ENCODE results near the gene DRAP1.

DRAP1 gene

DNA sequence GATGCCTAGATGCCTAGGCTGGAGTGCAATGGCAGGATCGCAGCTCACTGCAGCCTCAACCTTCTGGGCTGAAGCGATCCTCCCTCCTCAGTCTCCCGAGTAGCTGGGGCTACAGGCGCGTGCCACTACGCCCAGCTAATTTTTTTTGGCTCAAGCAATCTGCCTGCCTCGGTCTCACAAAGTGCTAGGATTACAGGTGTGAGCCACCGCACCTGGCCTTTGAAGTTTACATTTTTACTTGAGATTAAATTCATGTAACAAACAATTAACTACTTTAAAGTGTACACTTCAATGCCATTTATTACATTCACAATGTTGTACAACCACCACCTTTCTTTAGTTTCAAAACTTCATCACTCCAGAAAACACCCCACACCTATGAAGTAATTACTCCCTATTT is 15.5 kb upstream of the DRAP1 start:
- DNase-seq (ENCODE audit: low read depth) = no peak

DNA sequence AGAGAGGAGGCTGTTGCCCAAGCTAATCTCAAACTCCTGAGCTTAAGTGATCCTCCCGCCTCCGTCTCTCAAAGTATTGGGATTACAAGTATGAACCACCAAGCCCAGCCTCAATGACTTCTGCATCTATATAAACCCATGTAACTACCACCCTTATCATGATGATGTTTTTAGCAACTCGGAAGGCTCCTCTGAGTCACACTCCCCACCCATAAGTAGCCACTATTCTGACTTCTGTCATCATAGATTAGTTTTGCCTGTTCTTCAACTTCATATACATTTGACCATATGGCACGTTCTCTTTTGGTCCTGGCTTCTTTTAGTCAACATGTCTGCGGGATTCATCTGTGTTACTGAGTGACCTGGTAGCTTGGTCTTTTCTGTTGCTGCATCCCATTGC is 12.6 kb upstream of the DRAP1 start:
- no peak for DNase-seq (ENCODE audit: low read depth)

DNA sequence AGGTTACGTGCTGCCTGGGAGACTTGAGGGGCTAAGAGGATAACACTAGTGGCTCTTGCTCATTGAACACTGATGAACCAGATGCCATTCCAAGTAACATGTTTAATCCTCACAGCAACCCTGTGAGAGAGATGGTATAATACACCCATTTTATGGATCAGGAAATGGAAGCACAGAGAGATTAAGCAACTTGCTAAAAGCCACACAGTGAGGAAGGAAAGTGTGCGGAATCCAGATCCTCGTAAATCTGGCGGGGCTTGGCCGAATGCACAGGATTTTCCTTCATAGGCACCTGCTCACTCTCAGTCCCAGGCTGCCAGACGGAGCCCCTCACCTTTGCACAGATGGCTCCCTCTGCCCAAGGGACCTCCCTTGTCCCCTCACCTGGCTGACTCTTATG is 11.3 kb upstream of the DRAP1 start:
- DNase-seq (ENCODE audit: low read depth) = no peak

DNA sequence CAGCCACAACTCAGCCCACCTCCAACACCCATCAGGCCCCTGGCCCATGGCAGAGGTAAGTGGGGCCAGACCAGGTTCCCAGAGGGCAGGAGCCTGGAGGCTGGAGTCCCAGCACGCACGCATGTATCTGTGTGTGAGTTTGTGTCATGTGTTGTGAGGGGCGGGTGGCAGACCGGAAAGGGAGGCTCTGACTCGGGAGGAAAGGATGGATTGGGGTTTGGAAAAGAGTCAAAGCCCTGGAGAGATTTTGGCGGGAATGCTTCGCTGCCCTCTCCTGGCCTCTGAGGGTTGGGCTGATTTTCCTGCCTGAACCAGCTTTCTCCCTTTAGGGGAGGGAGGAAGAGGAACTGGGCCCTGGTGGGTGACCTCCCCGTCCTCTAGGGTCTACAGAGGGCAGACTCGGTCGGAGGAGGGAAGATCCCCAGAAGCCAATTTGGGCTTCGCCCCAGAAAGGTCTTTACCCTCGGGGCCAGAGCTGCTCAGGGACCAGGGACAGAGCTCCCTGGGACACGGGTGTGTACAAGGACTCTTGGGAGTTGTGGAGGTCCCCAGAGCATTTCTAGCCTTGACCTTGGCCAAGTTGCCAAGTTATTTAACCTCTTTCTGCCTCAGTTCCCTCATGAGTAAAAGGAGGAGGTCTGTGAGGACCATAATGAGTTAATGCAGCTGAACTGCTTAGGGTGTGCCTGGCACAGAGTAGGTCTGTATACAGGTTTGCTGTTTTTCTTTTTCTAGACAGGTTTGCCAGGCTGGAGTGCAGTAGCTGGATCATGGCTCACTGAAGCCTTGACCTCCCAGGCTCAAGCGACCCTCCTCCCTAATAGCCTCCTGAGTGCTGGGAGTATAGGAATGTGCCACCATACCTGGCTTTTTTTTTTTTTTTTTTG is 7.3 kb upstream of the DRAP1 start:
- DNase-seq (ENCODE audit: low read depth) = no peak

DNA sequence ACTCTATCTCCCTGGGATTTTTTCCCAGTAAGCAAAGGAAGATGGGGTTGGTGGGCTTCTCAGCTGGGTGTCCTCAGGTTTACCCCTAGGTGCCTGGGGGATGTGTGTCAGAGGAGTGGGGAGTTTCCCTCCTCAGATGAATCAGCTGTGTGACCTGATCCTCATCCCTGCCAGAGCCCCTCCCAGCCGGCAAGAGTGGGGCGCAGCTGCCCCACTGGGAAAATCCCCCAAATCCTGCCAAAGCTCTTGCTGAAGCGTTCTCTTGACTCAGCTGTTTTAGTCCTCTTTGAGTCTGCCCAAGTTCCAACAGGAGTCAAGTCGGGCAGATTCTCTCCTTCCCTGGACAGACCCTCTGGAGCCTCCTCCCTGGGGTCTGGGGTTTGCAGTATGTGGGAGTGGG is 6.4 kb upstream of the DRAP1 start:
- DNase-seq (ENCODE audit: low read depth) = no peak

DNA sequence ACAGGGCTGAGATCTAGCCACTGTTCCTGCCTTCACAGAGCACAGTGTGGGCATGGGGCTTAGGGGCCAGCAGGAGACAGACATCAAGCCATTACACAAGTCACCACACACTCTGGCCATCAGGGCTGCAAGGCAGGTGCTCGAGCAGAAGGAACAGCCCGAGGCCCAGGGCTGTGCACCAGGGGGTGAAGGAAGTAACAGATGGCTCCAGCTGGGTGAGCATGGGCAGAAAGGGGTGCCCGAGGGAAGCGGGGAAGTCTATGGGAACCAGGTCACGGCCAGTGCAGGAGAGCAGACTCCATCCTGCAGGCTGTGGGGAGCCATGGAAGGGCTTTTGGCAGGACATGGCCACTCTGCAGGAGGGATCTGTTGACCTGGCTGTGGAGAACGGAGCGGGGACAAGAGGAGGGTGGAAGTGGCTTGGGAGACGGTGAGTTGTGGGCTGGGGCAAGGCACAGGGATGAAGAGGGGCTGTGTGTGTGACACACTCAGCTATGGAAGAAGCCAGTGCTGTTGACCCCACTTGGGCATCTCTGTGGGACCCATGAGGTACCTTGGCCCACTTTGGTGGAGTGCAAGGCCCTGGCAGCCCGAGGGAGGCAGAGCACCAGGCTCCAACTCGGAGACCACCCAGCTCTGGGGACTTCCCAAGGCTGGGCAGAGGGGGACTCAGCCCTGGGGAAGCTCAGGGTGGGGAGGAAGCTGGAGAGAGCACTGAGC is 4.0 kb upstream of the DRAP1 start:
- no peak for DNase-seq (ENCODE audit: low read depth)

DNA sequence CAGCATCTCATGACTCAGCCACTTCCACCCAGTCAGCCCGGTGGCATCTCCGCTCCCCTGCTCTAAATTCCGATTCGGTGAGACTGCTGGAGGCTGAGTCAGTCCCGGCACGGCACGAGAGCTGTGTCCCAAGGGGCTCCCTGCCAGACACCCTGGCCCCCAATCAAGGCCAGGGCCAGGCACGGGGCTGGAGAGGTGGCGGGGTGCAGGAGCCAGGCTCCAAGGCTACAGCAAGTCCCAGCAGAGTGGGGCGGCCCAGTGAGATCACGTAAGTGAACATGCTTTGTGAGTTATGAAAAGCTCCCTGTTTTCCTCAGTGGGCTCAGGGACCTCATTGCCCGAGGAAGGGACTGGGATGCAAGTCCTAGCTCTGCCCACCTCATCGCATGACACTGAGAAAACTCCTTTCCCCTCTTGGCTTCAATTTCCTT is 3.4 kb upstream of the DRAP1 start:
- DNase-seq (ENCODE audit: low read depth) = no peak

DNA sequence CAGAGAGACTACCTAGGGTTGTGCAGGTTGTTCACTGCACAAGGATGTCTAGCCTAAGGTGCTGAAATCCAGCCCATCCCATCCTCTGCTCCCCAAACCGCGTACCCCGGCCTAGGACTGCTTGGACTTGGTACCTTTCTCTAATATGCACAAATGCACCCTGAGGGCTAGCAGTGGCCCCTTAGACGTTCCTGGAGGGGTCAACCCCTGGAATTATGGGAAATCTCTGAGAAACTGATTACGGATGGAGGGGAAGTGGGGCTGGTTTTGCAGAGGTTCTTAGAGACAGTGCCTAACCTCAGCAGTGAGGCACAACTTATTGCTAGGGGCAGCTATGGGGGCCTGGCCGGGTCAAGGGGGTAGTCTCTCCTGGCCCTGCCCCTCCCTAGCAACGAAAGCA is 2.8 kb upstream of the DRAP1 start:
- DNase-seq (ENCODE audit: low read depth) = no peak

DNA sequence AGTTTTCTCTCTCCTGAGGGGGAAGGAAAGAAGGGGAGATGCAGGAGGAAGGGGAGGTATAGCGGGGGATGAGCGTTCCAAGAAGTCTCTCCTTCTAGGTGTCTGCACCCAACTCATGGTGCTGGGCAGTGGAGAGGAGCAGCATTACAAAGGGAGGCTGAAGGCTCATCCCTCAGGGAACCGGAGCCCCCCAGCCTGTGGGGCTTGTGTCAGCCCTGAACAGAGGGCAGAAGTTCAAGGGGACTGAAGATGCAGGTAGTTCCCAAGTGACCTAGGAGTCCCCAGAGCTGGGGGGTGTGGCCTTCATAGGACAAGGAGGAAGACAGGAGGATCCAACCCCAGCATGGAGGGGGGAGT is 2.2 kb upstream of the DRAP1 start:
- DNase-seq (ENCODE audit: low read depth) = no peak

DNA sequence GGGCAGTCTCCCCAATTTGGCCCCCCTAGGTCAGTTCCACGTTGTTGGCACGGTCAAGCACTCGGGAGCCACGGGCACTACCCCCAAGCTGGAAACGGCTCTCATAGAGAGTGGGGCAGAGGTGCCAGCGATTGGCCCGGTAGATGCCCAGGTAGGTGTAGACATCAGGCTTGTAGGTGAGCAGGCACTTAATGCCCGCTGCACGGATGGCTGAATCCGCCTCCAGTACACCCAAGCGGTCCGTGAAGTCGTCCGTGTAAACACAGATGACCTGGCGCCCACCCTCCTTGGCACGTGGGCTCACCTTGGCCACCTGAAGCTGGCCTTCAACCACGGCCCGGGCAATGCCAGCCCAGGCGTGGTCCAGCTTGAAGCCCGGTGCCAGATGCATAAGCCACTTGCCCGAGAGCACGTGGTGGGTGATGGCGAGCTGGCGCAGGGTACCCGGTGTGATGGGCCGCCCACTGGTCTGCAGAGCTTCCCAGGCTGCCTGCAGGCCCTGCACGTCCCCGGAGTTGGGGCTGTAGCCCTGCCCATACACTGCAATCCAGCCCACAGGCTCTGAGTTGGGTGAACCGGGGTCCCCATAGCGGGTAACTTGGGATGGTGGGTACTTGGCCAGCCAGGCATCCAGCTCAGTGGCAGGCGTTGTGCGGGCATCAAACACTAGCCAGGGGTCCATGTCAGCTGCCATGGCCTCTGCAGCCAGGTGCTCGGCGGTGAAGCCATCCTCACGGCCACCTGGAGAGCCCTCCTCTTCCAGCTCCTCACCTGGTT is 1.6 kb upstream of the DRAP1 start:
- DNase-seq (ENCODE audit: low read depth) = no peak

DNA sequence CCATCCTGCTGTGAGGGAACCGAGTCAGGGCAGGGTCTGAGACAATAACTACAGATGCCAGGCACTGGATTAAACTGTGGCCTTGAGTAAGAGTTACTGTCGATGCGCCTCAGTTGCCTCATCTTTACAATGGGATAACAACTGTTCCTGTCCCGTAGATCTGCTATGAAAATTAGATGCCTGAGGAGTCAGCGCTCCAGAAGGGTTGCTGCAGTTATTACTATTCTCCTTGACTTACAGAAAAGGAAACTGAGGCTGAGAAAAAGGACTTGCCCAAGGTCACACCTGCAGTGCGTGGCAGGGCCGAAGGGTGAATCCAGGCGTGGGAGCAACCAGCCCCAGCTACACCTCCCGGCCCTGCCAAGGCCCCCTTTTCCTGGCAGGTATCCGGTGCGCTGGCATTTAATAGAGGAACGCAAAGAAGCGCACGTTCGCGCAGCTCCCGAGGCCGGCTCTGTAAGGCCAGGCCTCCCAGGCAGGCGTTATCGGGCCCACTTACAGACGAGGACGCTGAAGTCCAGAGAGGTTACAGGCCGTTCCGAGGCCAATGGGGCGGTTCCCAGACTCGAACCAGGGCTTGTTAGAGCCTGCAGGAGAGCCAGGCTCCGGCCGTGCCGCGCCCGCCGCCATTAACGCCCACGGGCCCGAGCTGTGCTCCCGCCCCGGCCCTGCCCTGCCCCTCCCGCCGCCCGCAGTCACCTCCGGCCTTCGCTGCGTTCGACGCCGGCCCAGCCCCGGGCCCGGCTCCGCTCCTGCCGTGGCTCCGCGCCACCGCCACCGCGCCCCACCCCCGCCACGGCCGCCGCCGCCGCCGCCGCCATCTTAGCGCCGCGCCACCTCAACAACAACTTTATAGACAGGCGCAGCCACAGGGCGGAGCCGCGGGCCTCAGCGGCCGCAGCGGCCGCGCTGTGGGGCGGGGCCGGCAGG is 750 bp upstream of the DRAP1 start, which contains the start of gene C11orf68:
C11orf68 (minus strand) TSS at position 852 of the 930 bp plus-strand sequence; CDS start at position 821, 31 bp downstream.
- DNase-seq (ENCODE audit: low read depth) = no peak

DNA sequence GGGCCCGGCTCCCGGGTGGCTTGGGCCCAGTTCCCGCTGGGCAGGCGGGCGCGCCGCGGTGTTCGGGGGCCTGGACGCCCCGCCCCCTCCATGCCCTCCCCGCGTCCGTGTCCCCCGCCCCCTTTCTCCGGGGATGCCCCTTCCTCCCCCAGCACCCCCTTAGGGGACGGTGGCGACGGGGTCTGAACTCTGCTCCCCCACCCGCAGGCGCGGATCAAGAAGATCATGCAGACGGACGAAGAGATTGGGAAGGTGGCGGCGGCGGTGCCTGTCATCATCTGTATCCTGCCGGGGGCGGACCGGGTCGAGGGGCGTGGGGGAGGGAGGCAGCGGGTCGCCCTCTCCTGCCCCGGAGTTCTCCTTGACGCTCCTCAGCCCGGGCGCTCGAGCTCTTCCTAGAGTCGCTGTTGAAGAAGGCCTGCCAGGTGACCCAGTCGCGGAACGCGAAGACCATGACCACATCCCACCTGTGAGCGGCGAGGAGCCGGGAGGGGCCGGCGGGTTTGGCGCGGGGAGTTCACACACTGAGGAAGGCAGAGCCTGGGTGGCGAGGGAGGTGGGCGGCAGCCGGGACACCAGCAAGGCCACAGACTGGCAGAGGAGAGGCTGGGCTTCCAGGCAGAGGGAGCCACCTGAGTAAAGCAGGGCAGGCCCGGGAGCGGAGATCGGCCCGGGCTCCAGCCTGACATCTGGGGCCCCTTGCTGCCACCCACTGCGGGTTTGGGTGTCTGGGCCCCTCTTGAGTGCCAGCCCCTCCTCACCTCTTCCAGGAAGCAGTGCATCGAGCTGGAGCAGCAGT is 546 bp downstream of the DRAP1 start:
- no peak for DNase-seq (ENCODE audit: low read depth)

DNA sequence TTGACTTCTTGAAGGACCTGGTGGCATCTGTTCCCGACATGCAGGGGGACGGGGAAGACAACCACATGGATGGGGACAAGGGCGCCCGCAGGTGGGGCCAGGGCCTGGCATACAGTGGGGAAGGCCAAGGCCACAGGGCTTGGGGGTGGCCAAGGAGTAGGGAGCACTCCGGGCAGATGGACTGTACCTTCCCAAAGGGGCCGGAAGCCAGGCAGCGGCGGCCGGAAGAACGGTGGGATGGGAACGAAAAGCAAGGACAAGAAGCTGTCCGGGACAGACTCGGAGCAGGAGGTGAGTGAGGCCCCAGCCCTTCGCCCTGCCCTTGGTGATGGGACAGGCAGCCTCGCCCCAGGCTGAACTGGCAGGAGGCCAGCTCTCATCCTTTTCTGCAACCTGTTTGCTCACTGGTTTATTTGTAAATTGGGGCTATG is 1.2 kb downstream of the DRAP1 start:
- DNase-seq (ENCODE audit: low read depth) = no peak

DNA sequence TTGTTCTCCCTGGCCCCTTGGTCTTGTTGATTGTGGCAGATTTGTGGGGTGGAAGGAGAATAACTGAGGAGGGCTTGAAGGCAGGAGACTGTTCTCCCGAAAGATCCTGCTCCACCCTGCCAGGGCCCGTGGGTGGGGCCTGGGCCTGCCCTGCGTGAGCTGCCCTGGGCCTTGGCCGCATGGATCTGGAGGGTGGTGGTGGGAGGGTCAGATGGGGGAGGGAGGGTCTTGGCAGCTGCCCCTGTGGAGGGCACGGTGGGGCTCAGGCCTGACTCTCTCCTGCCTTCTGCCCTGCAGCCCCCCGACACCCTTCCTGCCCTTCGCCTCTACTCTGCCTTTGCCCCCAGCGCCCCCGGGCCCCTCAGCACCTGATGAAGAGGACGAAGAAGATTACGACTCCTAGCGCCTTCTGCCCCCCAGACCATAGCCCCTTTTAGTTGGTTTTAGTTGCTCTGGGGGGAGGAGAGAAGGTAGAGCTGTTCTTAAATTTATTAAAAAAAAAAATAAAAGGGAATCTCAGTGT is 1.9 kb downstream of the DRAP1 start:
- no peak for DNase-seq (ENCODE audit: low read depth)

DNA sequence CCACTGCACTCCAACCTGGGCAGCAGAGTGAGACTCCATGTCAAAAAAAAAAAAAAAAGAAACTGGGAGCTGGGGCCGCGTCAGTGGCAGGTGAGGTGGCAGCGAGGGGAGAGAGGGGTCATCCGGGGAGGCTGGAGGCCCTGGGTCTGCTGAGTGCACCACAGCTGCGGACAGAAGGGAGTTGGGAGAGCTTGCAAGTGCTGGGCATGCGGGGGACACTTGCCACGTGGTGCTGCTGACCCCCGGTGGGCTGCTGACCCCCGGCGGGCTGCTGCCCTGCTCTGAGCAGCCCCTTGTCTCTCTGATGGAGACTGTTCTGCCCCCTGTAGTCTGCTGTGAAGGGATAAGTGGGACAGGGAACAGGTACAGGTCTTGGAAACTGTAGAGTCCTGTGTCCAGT is 2.6 kb downstream of the DRAP1 start:
- no peak for DNase-seq (ENCODE audit: low read depth)

DNA sequence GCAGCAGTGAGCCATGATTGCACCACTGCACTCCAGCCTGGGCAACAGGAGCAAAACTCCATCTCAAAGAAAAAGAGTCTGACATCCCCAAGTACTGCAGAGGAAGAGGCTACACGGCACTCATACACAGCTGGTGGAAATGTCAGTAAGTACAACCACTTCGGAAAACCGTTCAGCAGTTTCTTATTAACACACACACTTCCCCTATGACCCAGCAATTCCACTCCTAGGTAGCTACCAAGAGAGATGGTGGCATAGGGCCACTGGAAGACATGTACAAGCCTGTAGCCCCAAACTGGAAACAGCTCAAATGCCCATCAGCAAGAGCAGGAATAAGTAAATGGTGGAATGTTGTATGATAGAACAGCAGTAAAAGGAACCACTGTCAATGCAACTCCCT is 3.3 kb downstream of the DRAP1 start:
- no peak for DNase-seq (ENCODE audit: low read depth)

DNA sequence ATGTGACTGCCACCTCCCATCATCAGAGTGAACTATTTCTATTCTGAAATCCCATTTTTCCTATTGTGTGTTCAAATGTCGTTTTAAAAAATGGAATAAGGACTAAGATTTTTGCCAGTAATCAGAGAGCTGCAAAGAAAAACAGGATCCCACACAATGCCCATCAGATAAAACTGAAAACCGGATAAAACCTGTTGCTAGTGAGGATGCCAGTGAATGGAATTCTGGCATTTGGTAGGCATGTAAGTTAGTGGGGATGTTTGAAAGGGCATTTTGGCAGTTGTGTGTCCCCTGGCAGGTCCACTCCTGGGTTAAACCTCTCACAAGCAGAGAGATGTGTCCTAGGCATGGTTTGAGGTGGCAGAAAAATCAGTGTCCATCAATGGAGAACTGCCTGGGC is 6.2 kb downstream of the DRAP1 start:
- no peak for DNase-seq (ENCODE audit: low read depth)

DNA sequence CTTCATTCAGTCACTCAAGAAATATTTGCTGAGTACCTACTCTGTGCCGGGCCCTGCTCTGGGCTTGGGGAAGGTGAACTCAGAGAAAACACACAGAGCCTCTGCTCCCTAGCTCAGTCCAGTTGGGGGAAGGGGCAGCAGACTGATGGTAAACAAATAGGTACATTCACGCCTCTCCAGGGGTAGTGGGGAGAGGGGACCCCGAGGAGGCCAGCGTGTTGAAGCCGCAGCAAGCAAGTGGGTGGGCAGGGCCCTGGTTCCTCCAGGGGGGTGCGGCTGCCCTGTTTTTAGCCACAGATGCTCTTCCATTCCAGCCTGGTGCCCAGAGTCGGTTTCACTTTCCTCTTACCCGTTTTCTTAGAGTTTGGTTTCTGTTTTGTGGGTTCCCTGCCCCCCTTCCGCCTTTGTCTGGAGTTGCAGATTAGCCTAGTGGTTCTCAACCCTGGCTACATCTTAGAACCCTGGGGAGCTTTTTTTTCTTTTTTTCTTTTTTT is 8.7 kb downstream of the DRAP1 start:
- peak; percentile 84 for DNase-seq (ENCODE audit: low read depth)

DNA sequence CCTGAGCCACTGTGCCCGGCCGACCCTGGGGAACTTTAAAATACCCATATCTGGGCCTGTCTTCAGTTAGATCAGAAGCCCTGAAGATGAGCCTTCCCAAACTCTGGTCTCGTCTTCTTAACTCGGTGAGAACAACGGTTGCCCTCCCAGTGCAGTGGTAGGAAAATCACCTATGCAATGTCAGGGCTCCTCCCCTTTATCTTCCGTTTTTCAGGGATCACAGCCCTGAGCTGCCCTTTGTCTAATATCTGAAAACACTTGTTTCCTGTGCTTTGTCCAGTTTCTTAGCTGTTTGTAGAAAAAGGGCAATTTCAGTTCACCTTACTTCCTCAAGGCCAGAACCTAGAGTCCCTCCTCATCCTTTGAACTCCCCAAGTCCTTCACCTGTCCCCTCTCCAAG is 9.4 kb downstream of the DRAP1 start:
- no peak for DNase-seq (ENCODE audit: low read depth)
